Activated CD8-positive, alpha-beta memory T cell treated with anti-CD3 and anti-CD28 coated beads, Interleukin-2, amount 10 ng/mL, durations not matched to agents 7 days and 5 days (primary cell): ENCODE data around the gene TYMS. TPM values are rescaled to one million over a fixed set of nuclear protein-coding genes. Genes with fewer than 3 reads are reported as not detected.

ENCODE experiments used
- ATAC-seq: fragments of 150-1000 bp; cut with Tn5 transposase; one replicate; pipeline ENCODE4 v1.10.0; 2021; ENCODE audit warnings: moderate library complexity
- CTCF ChIA-PET: fragments of 350-600 bp; sonication (Branson Sonifier 250); formaldehyde crosslinking; loops from one replicate; lab custom pipeline; 2021; ENCODE audit warnings: antibody characterized with exemption; lab: Charles Lee
- DNase-seq: peaks from one replicate; pipeline ENCODE4 v3.0.0-alpha.2; 2020
- H3K27ac Mint-ChIP-seq: one replicate; pipeline ENCODE4 v1.8.0; 2021; ENCODE audit warnings: mild to moderate bottlenecking, mixed read lengths
- H3K27me3 Mint-ChIP-seq: one replicate; pipeline ENCODE4 v1.8.0; 2021; ENCODE audit warnings: mixed read lengths
- H3K36me3 Mint-ChIP-seq: one replicate; pipeline ENCODE4 v1.8.0; 2021; ENCODE audit warnings: mild to moderate bottlenecking, mixed read lengths
- H3K4me1 Mint-ChIP-seq: one replicate; pipeline ENCODE4 v1.8.0; 2021; ENCODE audit warnings: mixed read lengths
- H3K4me3 Mint-ChIP-seq: one replicate; pipeline ENCODE4 v1.8.0; 2021; ENCODE audit warnings: mild to moderate bottlenecking, moderate library complexity, mixed read lengths
- H3K9me3 Mint-ChIP-seq: one replicate; pipeline ENCODE4 v1.8.0; 2022; ENCODE audit warnings: low read depth, mixed read lengths
- total RNA-seq, 2 experiments: library from RNA; stranded (reverse); gene quantifications; one replicate each; pipeline ENCODE4 v1.2.3, GENCODE V29; 2021

The TYMS gene
- total RNA-seq = 100 to 1,000 TPM; 369 TPM

GRCh38 chr18:657311-658000 is at the start of gene TYMS:
Gene TYMS, plus strand, starts transcription at chr18:657653. Its CDS starts 90 bp downstream, at chr18:657743.
- H3K4me1 Mint-ChIP-seq = peaks cover 44% of the 10 kb centered on the region

GRCh38 chr18:607930-608329 is 49.5 kb upstream of the TYMS start:
- H3K4me1 Mint-ChIP-seq = no peaks in the 10 kb centered on the region
- no peaks in the 10 kb centered on the region for H3K9me3 Mint-ChIP-seq
- CTCF ChIA-PET = no interaction called here
- H3K4me3 Mint-ChIP-seq = no peak overlapping the region
- no peaks in the 10 kb centered on the region for H3K36me3 Mint-ChIP-seq
- DNase-seq (no peak), ATAC-seq (no peak)
- peaks cover 5% of the 10 kb centered on the region for H3K27me3 Mint-ChIP-seq
- H3K27ac Mint-ChIP-seq = no peak overlapping the region

More at GRCh38 chr18:657311-658000, at the start of gene TYMS:
- peaks cover 4% of the 10 kb centered on the region for H3K9me3 Mint-ChIP-seq
- CTCF ChIA-PET = interaction anchor here (0.5 to 3.3 kb wide), 9 partner anchors 8 to 182 kb away, joined by 3 to 13 read pairs (median 7); partner anchors contain the start of gene ENOSF1
- H3K4me3 Mint-ChIP-seq = peak within 1 kb of the TSS; percentile 96
- H3K36me3 Mint-ChIP-seq = peaks cover 46% of the 10 kb centered on the region
- DNase-seq (peak; percentile 72), ATAC-seq (peak; percentile 64)
- peak within 1 kb of the TSS; percentile 89 for H3K27ac Mint-ChIP-seq
- no peaks in the 10 kb centered on the region for H3K27me3 Mint-ChIP-seq

- Mint-ChIP-seq H3K4me1 (no peaks in the 10 kb centered on the region), H3K27me3 (peaks cover 7% of the 10 kb centered on the region), H3K9me3 (no peaks in the 10 kb centered on the region), H3K4me3 (no peak overlapping the region), H3K36me3 (no peaks in the 10 kb centered on the region), H3K27ac (no peak overlapping the region)
- ATAC-seq (no peak), DNase-seq (no peak)
- CTCF ChIA-PET = no interaction called here
These were observed 47.1 kb upstream of the TYMS start for GRCh38 chr18:610214-610928.

GRCh38 chr18:612156-612555 is 45.3 kb upstream of the TYMS start:
- Mint-ChIP-seq H3K4me3 (no peak overlapping the region), H3K36me3 (no peaks in the 10 kb centered on the region), H3K27ac (no peak overlapping the region), H3K27me3 (peaks cover 12% of the 10 kb centered on the region), H3K9me3 (no peaks in the 10 kb centered on the region), H3K4me1 (no peaks in the 10 kb centered on the region)
- ATAC-seq (no peak), DNase-seq (no peak)
- CTCF ChIA-PET = interaction anchor here (1.7 kb wide), 1 partner anchor 30 kb away, joined by 3 read pairs; no protein-coding TSS in a partner anchor

GRCh38 chr18:614193-614592 is 43.3 kb upstream of the TYMS start:
- H3K27ac Mint-ChIP-seq = no peak overlapping the region
- H3K4me3 Mint-ChIP-seq = no peak overlapping the region
- CTCF ChIA-PET = interaction anchor here (1.3 to 2.2 kb wide), 3 partner anchors 8 to 28 kb away, joined by 3 to 8 read pairs (median 4); no protein-coding TSS in a partner anchor
- no peak for ATAC-seq
- H3K9me3 Mint-ChIP-seq = no peaks in the 10 kb centered on the region
- DNase-seq = no peak
- no peaks in the 10 kb centered on the region for H3K4me1 Mint-ChIP-seq
- peaks cover 23% of the 10 kb centered on the region for H3K27me3 Mint-ChIP-seq
- H3K36me3 Mint-ChIP-seq = no peaks in the 10 kb centered on the region

GRCh38 chr18:615092-615521 is 42.3 kb upstream of the TYMS start:
- Mint-ChIP-seq H3K27ac (no peak overlapping the region), H3K4me1 (no peaks in the 10 kb centered on the region), H3K4me3 (no peak overlapping the region), H3K27me3 (peaks cover 32% of the 10 kb centered on the region), H3K9me3 (no peaks in the 10 kb centered on the region), H3K36me3 (no peaks in the 10 kb centered on the region)
- ATAC-seq (no peak), DNase-seq (no peak)
- CTCF ChIA-PET = interaction anchor here (1.2 to 2.2 kb wide), 3 partner anchors 9 to 98 kb away, joined by 4 to 8 read pairs (median 6); partner anchors contain the start of gene ENOSF1

GRCh38 chr18:615773-616172 is 41.7 kb upstream of the TYMS start:
- Mint-ChIP-seq H3K4me1 (no peaks in the 10 kb centered on the region), H3K27me3 (peaks cover 36% of the 10 kb centered on the region), H3K36me3 (no peaks in the 10 kb centered on the region), H3K27ac (no peak overlapping the region), H3K4me3 (no peak overlapping the region), H3K9me3 (no peaks in the 10 kb centered on the region)
- DNase-seq (no peak), ATAC-seq (no peak)
- CTCF ChIA-PET = interaction anchor here (0.5 to 1.6 kb wide), 5 partner anchors 9 to 483 kb away, joined by 4 to 6 read pairs (median 4); partner anchors contain the start of gene ENOSF1

GRCh38 chr18:616380-616995 is 41.0 kb upstream of the TYMS start:
- Mint-ChIP-seq H3K4me3 (no peak overlapping the region), H3K27me3 (peaks cover 41% of the 10 kb centered on the region), H3K36me3 (no peaks in the 10 kb centered on the region), H3K9me3 (no peaks in the 10 kb centered on the region), H3K27ac (no peak overlapping the region), H3K4me1 (no peaks in the 10 kb centered on the region)
- DNase-seq = no peak
- CTCF ChIA-PET = interaction anchor here (1.1 to 1.6 kb wide), 3 partner anchors 9 to 96 kb away, joined by 4 read pairs; partner anchors contain the start of gene ENOSF1
- no peak for ATAC-seq

GRCh38 chr18:617970-618504 is 39.4 kb upstream of the TYMS start:
- DNase-seq (no peak), ATAC-seq (no peak)
- Mint-ChIP-seq H3K27ac (no peak overlapping the region), H3K4me1 (no peaks in the 10 kb centered on the region), H3K36me3 (no peaks in the 10 kb centered on the region), H3K27me3 (peaks cover 43% of the 10 kb centered on the region), H3K9me3 (no peaks in the 10 kb centered on the region), H3K4me3 (no peak overlapping the region)
- CTCF ChIA-PET = interaction anchor here (0.7 to 1.9 kb wide), 3 partner anchors 9 to 484 kb away, joined by 3 to 8 read pairs (median 4); no protein-coding TSS in a partner anchor

GRCh38 chr18:618618-619017 is 38.8 kb upstream of the TYMS start:
- no peaks in the 10 kb centered on the region for H3K4me1 Mint-ChIP-seq
- ATAC-seq (no peak), DNase-seq (no peak)
- no peak overlapping the region for H3K27ac Mint-ChIP-seq
- no peak overlapping the region for H3K4me3 Mint-ChIP-seq
- H3K9me3 Mint-ChIP-seq = no peaks in the 10 kb centered on the region
- H3K36me3 Mint-ChIP-seq = no peaks in the 10 kb centered on the region
- CTCF ChIA-PET = interaction anchor here (1.1 to 1.9 kb wide), 3 partner anchors 9 to 221 kb away, joined by 3 to 8 read pairs (median 4); no protein-coding TSS in a partner anchor
- H3K27me3 Mint-ChIP-seq = peaks cover 43% of the 10 kb centered on the region

- no peak overlapping the region for H3K27ac Mint-ChIP-seq
- no peaks in the 10 kb centered on the region for H3K9me3 Mint-ChIP-seq
- peaks cover 42% of the 10 kb centered on the region for H3K27me3 Mint-ChIP-seq
- no peaks in the 10 kb centered on the region for H3K4me1 Mint-ChIP-seq
- H3K36me3 Mint-ChIP-seq = no peaks in the 10 kb centered on the region
- no peak for ATAC-seq
- H3K4me3 Mint-ChIP-seq = no peak overlapping the region
- no peak for DNase-seq
- CTCF ChIA-PET = interaction anchor here (1.0 to 6.9 kb wide), 3 partner anchors 8 to 218 kb away, joined by 4 to 57 read pairs (median 5); no protein-coding TSS in a partner anchor
These were observed 36.0 kb upstream of the TYMS start for GRCh38 chr18:621291-622043.

GRCh38 chr18:622289-622688 is 35.2 kb upstream of the TYMS start:
- H3K9me3 Mint-ChIP-seq = no peaks in the 10 kb centered on the region
- H3K36me3 Mint-ChIP-seq = no peaks in the 10 kb centered on the region
- no peak overlapping the region for H3K27ac Mint-ChIP-seq
- H3K4me1 Mint-ChIP-seq = no peaks in the 10 kb centered on the region
- H3K27me3 Mint-ChIP-seq = peaks cover 45% of the 10 kb centered on the region
- CTCF ChIA-PET = interaction anchor here (1.4 to 6.9 kb wide), 3 partner anchors 8 to 217 kb away, joined by 4 to 57 read pairs (median 28); no protein-coding TSS in a partner anchor
- no peak for DNase-seq
- H3K4me3 Mint-ChIP-seq = no peak overlapping the region
- no peak for ATAC-seq
